KMS-11 (cell line): ENCODE measurements around the gene PTPN18.

Experiments used
- H2AFZ ChIP-seq: fragments of 200-600 bp; sonication (generic); 2 replicates; pipeline ENCODE4 v1.6.1; 2016; ENCODE audit warnings: antibody characterized with exemption, mixed run types, low read depth
- H3K27ac ChIP-seq: fragments of 200-600 bp; sonication (generic); 2 replicates; pipeline ENCODE4 v1.6.1; 2016; ENCODE audit warnings: mild to moderate bottlenecking, mixed run types
- H3K27me3 ChIP-seq: fragments of 200-600 bp; sonication (generic); 2 replicates; pipeline ENCODE4 v1.6.1; 2017; ENCODE audit warnings: mild to moderate bottlenecking, low read depth, mixed run types, moderate library complexity; ENCODE audit not compliant: insufficient read depth
- H3K36me3 ChIP-seq: fragments of 200-600 bp; sonication (generic); 2 replicates; pipeline ENCODE4 v1.6.1; 2017; ENCODE audit warnings: mild to moderate bottlenecking, mixed run types; ENCODE audit not compliant: insufficient read depth
- H3K4me1 ChIP-seq: fragments of 200-600 bp; sonication (generic); 2 replicates; pipeline ENCODE4 v1.6.1; 2016; ENCODE audit warnings: mild to moderate bottlenecking, low read depth, mixed run types; ENCODE audit not compliant: poor library complexity, severe bottlenecking
- H3K4me2 ChIP-seq: fragments of 200-600 bp; sonication (generic); 2 replicates; pipeline ENCODE4 v1.7.0; 2016; ENCODE audit warnings: mild to moderate bottlenecking, mixed run types
- H3K4me3 ChIP-seq: fragments of 200-600 bp; sonication (generic); IDR thresholded peaks from 2 replicates; pipeline ENCODE4 v1.6.1; 2017; ENCODE audit warnings: low read depth, low read length, mixed read lengths; ENCODE audit not compliant: insufficient read depth
- H3K79me2 ChIP-seq: fragments of 200-600 bp; sonication (generic); 2 replicates; pipeline ENCODE4 v1.6.1; 2016; ENCODE audit warnings: low read depth, mixed run types; ENCODE audit not compliant: insufficient read depth
- H3K9ac ChIP-seq: fragments of 200-600 bp; sonication (generic); 2 replicates; pipeline ENCODE4 v1.6.1; 2016; ENCODE audit warnings: mild to moderate bottlenecking, mixed run types
- H4K20me1 ChIP-seq: fragments of 200-600 bp; sonication (generic); 2 replicates; pipeline ENCODE4 v1.6.1; 2016; ENCODE audit warnings: mild to moderate bottlenecking, mixed run types; ENCODE audit not compliant: insufficient read depth
- TF ChIP-seq, protein P1 (sequence below): fragments of 200-600 bp; sonication (generic); conservative IDR thresholded peaks from 2 replicates; pipeline ENCODE4 v1.6.1; 2017; ENCODE audit warnings: low read depth, mild to moderate bottlenecking, antibody characterized with exemption, low read length, moderate library complexity, mixed read lengths

Gene PTPN18

GRCh38 chr2:130366720-130367119 is 10.9 kb downstream of the PTPN18 start:
- Histone ChIP-seq H3K27ac (no peak overlapping the region), H3K36me3 (no peaks in the 10 kb centered on the region), H2AFZ (no peak overlapping the region), H4K20me1 (no peaks in the 10 kb centered on the region), H3K27me3 (no peaks in the 10 kb centered on the region), H3K4me1 (peaks cover 7% of the 10 kb centered on the region), H3K4me2 (no peak overlapping the region), H3K4me3 (no peak overlapping the region), H3K9ac (no peak overlapping the region), H3K79me2 (peaks cover 6% of the 10 kb centered on the region; the same call in 1 of the 2 replicates)
- TF ChIP-seq, protein P1, sequence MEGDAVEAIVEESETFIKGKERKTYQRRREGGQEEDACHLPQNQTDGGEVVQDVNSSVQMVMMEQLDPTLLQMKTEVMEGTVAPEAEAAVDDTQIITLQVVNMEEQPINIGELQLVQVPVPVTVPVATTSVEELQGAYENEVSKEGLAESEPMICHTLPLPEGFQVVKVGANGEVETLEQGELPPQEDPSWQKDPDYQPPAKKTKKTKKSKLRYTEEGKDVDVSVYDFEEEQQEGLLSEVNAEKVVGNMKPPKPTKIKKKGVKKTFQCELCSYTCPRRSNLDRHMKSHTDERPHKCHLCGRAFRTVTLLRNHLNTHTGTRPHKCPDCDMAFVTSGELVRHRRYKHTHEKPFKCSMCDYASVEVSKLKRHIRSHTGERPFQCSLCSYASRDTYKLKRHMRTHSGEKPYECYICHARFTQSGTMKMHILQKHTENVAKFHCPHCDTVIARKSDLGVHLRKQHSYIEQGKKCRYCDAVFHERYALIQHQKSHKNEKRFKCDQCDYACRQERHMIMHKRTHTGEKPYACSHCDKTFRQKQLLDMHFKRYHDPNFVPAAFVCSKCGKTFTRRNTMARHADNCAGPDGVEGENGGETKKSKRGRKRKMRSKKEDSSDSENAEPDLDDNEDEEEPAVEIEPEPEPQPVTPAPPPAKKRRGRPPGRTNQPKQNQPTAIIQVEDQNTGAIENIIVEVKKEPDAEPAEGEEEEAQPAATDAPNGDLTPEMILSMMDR: no peak

DNA sequence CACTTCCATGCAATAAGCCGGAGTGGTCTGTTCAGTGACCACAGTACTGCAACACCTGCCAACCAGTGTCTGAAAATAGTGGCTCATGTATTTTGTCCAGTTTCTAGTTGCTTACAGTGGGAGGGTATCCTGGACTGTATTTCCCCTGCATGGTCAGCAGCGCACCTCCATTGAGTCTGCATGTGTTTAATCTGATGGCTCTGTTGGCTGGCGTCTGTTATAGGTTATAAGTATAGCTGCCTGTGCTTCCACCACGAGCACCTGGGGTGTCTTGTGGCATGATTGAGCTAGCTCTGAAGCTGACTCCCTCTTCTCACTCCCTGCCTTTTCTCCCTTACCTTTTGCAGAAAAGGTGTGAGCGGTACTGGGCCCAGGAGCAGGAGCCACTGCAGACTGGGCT is 12.9 kb downstream of the PTPN18 start:
- no peak overlapping the region for H3K4me3 ChIP-seq
- H3K9ac ChIP-seq: no peak overlapping the region
- no peak overlapping the region for H3K27ac ChIP-seq
- H3K4me1 ChIP-seq: peaks cover 15% of the 10 kb centered on the region
- H3K4me2 ChIP-seq: no peak overlapping the region
- TF ChIP-seq, protein P1: no peak
- no peaks in the 10 kb centered on the region for H4K20me1 ChIP-seq
- H3K79me2 ChIP-seq: peaks cover 18% of the 10 kb centered on the region; the same call in 1 of the 2 replicates
- H3K27me3 ChIP-seq: no peaks in the 10 kb centered on the region
- no peaks in the 10 kb centered on the region for H3K36me3 ChIP-seq
- no peak overlapping the region for H2AFZ ChIP-seq

GRCh38 chr2:130369311-130369964 is 13.6 kb downstream of the PTPN18 start:
- no peaks in the 10 kb centered on the region for H4K20me1 ChIP-seq
- no peaks in the 10 kb centered on the region for H3K36me3 ChIP-seq
- TF ChIP-seq, protein P1: no peak
- peaks cover 22% of the 10 kb centered on the region for H3K4me1 ChIP-seq
- H3K4me2 ChIP-seq: no peak overlapping the region
- H2AFZ ChIP-seq: no peak overlapping the region
- no peak overlapping the region for H3K9ac ChIP-seq
- no peaks in the 10 kb centered on the region for H3K27me3 ChIP-seq
- no peak overlapping the region for H3K27ac ChIP-seq
- no peak overlapping the region for H3K4me3 ChIP-seq
- H3K79me2 ChIP-seq: peaks cover 24% of the 10 kb centered on the region; the same call in 1 of the 2 replicates

- no peaks in the 10 kb centered on the region for H3K36me3 ChIP-seq
- H3K4me2 ChIP-seq: no peak overlapping the region
- H3K27me3 ChIP-seq: no peaks in the 10 kb centered on the region
- no peaks in the 10 kb centered on the region for H4K20me1 ChIP-seq
- no peak overlapping the region for H3K27ac ChIP-seq
- H3K79me2 ChIP-seq: peaks cover 25% of the 10 kb centered on the region; the same call in 1 of the 2 replicates
- H3K4me3 ChIP-seq: no peak overlapping the region
- H3K9ac ChIP-seq: no peak overlapping the region
- no peak overlapping the region for H2AFZ ChIP-seq
- H3K4me1 ChIP-seq: peaks cover 27% of the 10 kb centered on the region
- TF ChIP-seq, protein P1: no peak
Observed at GRCh38 chr2:130369965-130370341, 14.1 kb downstream of the PTPN18 start.
